H1 (cell line): ENCODE measurements around the gene STK33. TPM values are rescaled to one million over a fixed set of nuclear protein-coding genes. Genes with fewer than 3 reads are reported as not detected.

Experiments used
- CTCF ChIA-PET: fragments of 300-600 bp; sonication (Branson Sonifier 250); formaldehyde crosslinking; loops from one replicate; lab custom pipeline; 2021; ENCODE audit not compliant: partially characterized antibody; lab: Charles Lee
- POLR2A ChIA-PET: fragments of 300-600 bp; sonication (Branson Sonifier 250); formaldehyde crosslinking; loops from one replicate; lab custom pipeline; 2021; ENCODE audit warnings: inconsistent platforms; ENCODE audit not compliant: partially characterized antibody; lab: Charles Lee
- DNase-seq, 2 experiments: peaks; one replicate each; pipeline versions ENCODE4 v3.0.0 to v3.0.0-alpha.2; 2010 to 2022; ENCODE audit warnings: low spot score in 2 of 2, low read depth in 1 of 2, mixed read lengths in 1 of 2
- FAIRE-seq: peaks from 2 replicates; lab custom pipeline; 2011; peaks lifted over from hg19 to GRCh38; lab: Jason Lieb, UNC
- H2AFZ ChIP-seq: 2 replicates; pipeline ENCODE4 v1.8.1; 2012; ENCODE audit warnings: low read length, inconsistent platforms
- H2AK5ac ChIP-seq: 2 replicates; pipeline ENCODE4 v1.6.1; 2013; ENCODE audit warnings: low read depth, low read length
- H2BK120ac ChIP-seq: replicated peaks from 2 replicates; pipeline ENCODE3; 2013; ENCODE audit warnings: low read depth, low read length, inconsistent platforms
- H2BK12ac ChIP-seq: 2 replicates; pipeline ENCODE4 v1.6.1; 2013; ENCODE audit warnings: low read depth, low read length
- H2BK15ac ChIP-seq: 2 replicates; pipeline ENCODE4 v1.6.1; 2013; ENCODE audit warnings: low read length
- H2BK20ac ChIP-seq: 2 replicates; pipeline ENCODE4 v1.6.1; 2013; ENCODE audit warnings: low read length
- H2BK5ac ChIP-seq: 2 replicates; pipeline ENCODE4 v1.6.1; 2013; ENCODE audit warnings: low read depth, low read length
- H3K14ac ChIP-seq: 2 replicates; pipeline ENCODE4 v1.6.1; 2013; ENCODE audit warnings: inconsistent platforms; ENCODE audit not compliant: insufficient read length
- H3K18ac ChIP-seq: 2 replicates; pipeline ENCODE4 v1.6.1; 2013; ENCODE audit warnings: low read length; ENCODE audit errors: extremely low read depth
- H3K23ac ChIP-seq: 2 replicates; pipeline ENCODE4 v1.6.1; 2013; ENCODE audit warnings: inconsistent platforms; ENCODE audit not compliant: insufficient read length
- H3K23me2 ChIP-seq: 2 replicates; pipeline ENCODE4 v1.6.1; 2013; ENCODE audit warnings: low read depth, low read length
- H3K27ac ChIP-seq: 2 replicates; pipeline ENCODE4 v1.6.1; 2011; ENCODE audit warnings: low read depth, low read length, inconsistent platforms
- H3K27me3 ChIP-seq, 4 experiments: replicated peaks in 1 of 4; 1 replicate in 1 of 4; 2 replicates in 3 of 4; pipeline versions ENCODE4 v1.6.1 to v1.8.1; 2011 to 2013; ENCODE audit warnings: low read length in 3 of 4, mild to moderate bottlenecking in 3 of 4, inconsistent platforms in 2 of 4, mixed read lengths in 2 of 4, moderate library complexity in 1 of 4; ENCODE audit not compliant: control insufficient read depth in 3 of 4, insufficient read depth in 3 of 4; ENCODE audit errors: extremely low read depth in 1 of 4
- H3K36me3 ChIP-seq, 4 experiments: 2 replicates each; pipeline versions ENCODE4 v1.6.1 to v1.8.1; 2011 to 2013; ENCODE audit warnings: mild to moderate bottlenecking in 4 of 4, low read length in 3 of 4, moderate library complexity in 2 of 4, control low read depth in 1 of 4, inconsistent platforms in 1 of 4; ENCODE audit not compliant: insufficient read depth in 4 of 4, control insufficient read depth in 2 of 4
- H3K4ac ChIP-seq: replicated peaks from 2 replicates; pipeline ENCODE3; 2013; ENCODE audit warnings: low read length, low read depth, mixed read lengths, inconsistent platforms; ENCODE audit not compliant: insufficient read length
- H3K4me1 ChIP-seq, 4 experiments: replicated peaks in 1 of 4; 1 replicate in 1 of 4; 2 replicates in 3 of 4; pipeline versions ENCODE4 v1.6.1 to v1.8.1; 2011 to 2013; ENCODE audit warnings: low read length in 3 of 4, inconsistent platforms in 2 of 4, mixed read lengths in 1 of 4; ENCODE audit not compliant: insufficient read depth in 4 of 4, control insufficient read depth in 3 of 4
- H3K4me2 ChIP-seq, 2 experiments: 2 replicates each; pipeline versions ENCODE4 v1.6.1 to v1.8.1; 2011 to 2013; ENCODE audit warnings: low read depth in 2 of 2, low read length in 2 of 2, control low read depth in 1 of 2, inconsistent platforms in 1 of 2, mild to moderate bottlenecking in 1 of 2; ENCODE audit not compliant: insufficient read depth in 1 of 2
- H3K4me3 ChIP-seq, 4 experiments: fragments of 200-600, 300-600 bp in 1 of 4; sonication (generic), shearing (Covaris generic), sonication (Bioruptor Twin) in 1 of 4; 2 replicates each; pipeline versions ENCODE4 v1.5.1 to v1.8.1; 2011 to 2016; ENCODE audit warnings: low read length in 4 of 4, low read depth in 3 of 4, control low read depth in 2 of 4, inconsistent platforms in 2 of 4, mild to moderate bottlenecking in 2 of 4, mixed read lengths in 1 of 4, moderate library complexity in 1 of 4; ENCODE audit not compliant: insufficient read depth in 2 of 4; ENCODE audit errors: extremely low read depth in 1 of 4
- H3K56ac ChIP-seq: replicated peaks from 2 replicates; pipeline ENCODE3; 2013; ENCODE audit warnings: low read depth, mild to moderate bottlenecking, mixed read lengths, low read length, inconsistent platforms; ENCODE audit not compliant: insufficient read length
- H3K79me1 ChIP-seq: 2 replicates; pipeline ENCODE4 v1.6.1; 2013; ENCODE audit warnings: low read depth, low read length, control low read depth
- H3K79me2 ChIP-seq, 2 experiments: 2 replicates each; pipeline versions ENCODE4 v1.6.1 to v1.8.1; 2012 to 2013; ENCODE audit warnings: low read length in 2 of 2, mild to moderate bottlenecking in 2 of 2, inconsistent platforms in 1 of 2; ENCODE audit not compliant: insufficient read depth in 2 of 2, control insufficient read depth in 1 of 2
- H3K9ac ChIP-seq, 4 experiments: replicated peaks in 1 of 4; 1 replicate in 1 of 4; 2 replicates in 3 of 4; pipeline versions ENCODE4 v1.6.1 to v1.8.1; 2011 to 2013; ENCODE audit warnings: low read depth in 3 of 4, low read length in 3 of 4, control low read depth in 2 of 4, mild to moderate bottlenecking in 2 of 4, moderate library complexity in 2 of 4, inconsistent platforms in 1 of 4; ENCODE audit errors: extremely low read depth in 1 of 4
- H3K9me3 ChIP-seq, 2 experiments: 2 replicates each; pipeline versions ENCODE4 v1.6.1 to v1.8.1; 2012 to 2013; ENCODE audit warnings: mild to moderate bottlenecking in 2 of 2, moderate library complexity in 2 of 2, control low read depth in 1 of 2, inconsistent platforms in 1 of 2, low read depth in 1 of 2, low read length in 1 of 2, mixed read lengths in 1 of 2; ENCODE audit not compliant: insufficient read depth in 2 of 2
- H4K20me1 ChIP-seq, 2 experiments: replicated peaks in 1 of 2; 2 replicates each; pipeline versions ENCODE3 to v1.8.1; 2011 to 2013; ENCODE audit warnings: inconsistent platforms in 2 of 2, low read length in 2 of 2, mild to moderate bottlenecking in 1 of 2; ENCODE audit not compliant: insufficient read depth in 2 of 2, control insufficient read depth in 1 of 2
- H4K5ac ChIP-seq: 2 replicates; pipeline ENCODE4 v1.6.1; 2013; ENCODE audit warnings: low read length, low read depth, mixed read lengths, inconsistent platforms; ENCODE audit not compliant: insufficient read length
- H4K8ac ChIP-seq: 2 replicates; pipeline ENCODE4 v1.8.0; 2013; ENCODE audit warnings: mild to moderate bottlenecking, moderate library complexity, low read length, inconsistent platforms; ENCODE audit not compliant: insufficient read depth; ENCODE audit errors: extremely low read depth
- H4K91ac ChIP-seq: replicated peaks from 2 replicates; pipeline ENCODE3; 2013; ENCODE audit warnings: low read length, mixed read lengths, inconsistent platforms; ENCODE audit not compliant: insufficient read length
- JUND ChIP-seq: IDR thresholded peaks from 2 replicates; pipeline ENCODE4 v1.6.1; 2011; ENCODE audit warnings: mild to moderate bottlenecking, improper control_type of control experiment, low read length
- PHF8 ChIP-seq: fragments of 200-600 bp; sonication (generic); conservative IDR thresholded peaks from 2 replicates; pipeline ENCODE4 v1.7.1; 2012; ENCODE audit warnings: low read depth, mild to moderate bottlenecking, inconsistent platforms, low read length, moderate library complexity
- SAP30 ChIP-seq: fragments of 300-600 bp; sonication (generic); IDR thresholded peaks from 2 replicates; pipeline ENCODE4 v1.7.1; 2012; ENCODE audit warnings: low read length, moderate library complexity, mild to moderate bottlenecking, inconsistent platforms; ENCODE audit not compliant: insufficient read depth, insufficient replicate concordance
- TEAD4 ChIP-seq: IDR thresholded peaks from 2 replicates; pipeline ENCODE4 v1.6.1; 2012; ENCODE audit warnings: low read depth, low read length, inconsistent platforms, mixed read lengths
- WGBS, 2 experiments: shearing (Covaris generic) in 1 of 2; methylation state at CpG; one replicate each; pipeline versions ENCODE4 v1.1.6 to v1.1.7; 2013 to 2015; ENCODE audit warnings: low lambda C conversion rate in 2 of 2, mixed read lengths in 2 of 2, inconsistent platforms in 1 of 2, low coverage in 1 of 2, missing lambda C conversion rate in 1 of 2; ENCODE audit not compliant: insufficient replicate concordance in 2 of 2, insufficient coverage in 1 of 2, insufficient read length in 1 of 2; ENCODE audit errors: extremely low coverage in 1 of 2, missing lambda C conversion rate in 1 of 2; 5-methylcytosine and 5-hydroxymethylcytosine counted together
- polyA plus RNA-seq, 7 experiments: library from polyadenylated mRNA; depleted of rRNA in 3 of 7; stranded (reverse) in 5 of 7; unstranded in 2 of 7; fragments of >200 nt in 5 of 7; fragments of 200-250 nt in 2 of 7; gene quantifications; 1 replicate in 5 of 7; 2 replicates in 1 of 7; 4 replicates in 1 of 7; pipeline versions ENCODE4 v1.2.1 to v1.2.3, GENCODE V29; 2011 to 2013; ENCODE audit warnings: missing spikeins in 2 of 7, mixed read lengths in 2 of 7
- total RNA-seq: library from RNA; stranded (reverse); fragmentation: NEBNext Ultra II Directional; extraction: Animal tissue kit (Norgen Biotek cat#: 25700); gene quantifications from 2 replicates; pipeline ENCODE4 v1.2.1, GENCODE V29; 2021
- TF ChIP-seq, protein P1 (sequence below), 3 experiments: IDR thresholded peaks; 1 replicate in 2 of 3; 2 replicates in 1 of 3; pipeline versions ENCODE4 v1.5.1 to v1.6.1; 2011; ENCODE audit warnings: low read length in 3 of 3, mild to moderate bottlenecking in 3 of 3, inconsistent platforms in 2 of 3, low read depth in 1 of 3, moderate library complexity in 1 of 3; ENCODE audit not compliant: insufficient read depth in 1 of 3; ENCODE audit errors: control extremely low read depth in 1 of 3

Gene STK33
- total and polyA plus RNA-seq, 2 of the 8 experiments (the other 6 are each of a cell fraction or from before 2014, with no cell fraction given) = 8.8 to 25.1 TPM

DNA sequence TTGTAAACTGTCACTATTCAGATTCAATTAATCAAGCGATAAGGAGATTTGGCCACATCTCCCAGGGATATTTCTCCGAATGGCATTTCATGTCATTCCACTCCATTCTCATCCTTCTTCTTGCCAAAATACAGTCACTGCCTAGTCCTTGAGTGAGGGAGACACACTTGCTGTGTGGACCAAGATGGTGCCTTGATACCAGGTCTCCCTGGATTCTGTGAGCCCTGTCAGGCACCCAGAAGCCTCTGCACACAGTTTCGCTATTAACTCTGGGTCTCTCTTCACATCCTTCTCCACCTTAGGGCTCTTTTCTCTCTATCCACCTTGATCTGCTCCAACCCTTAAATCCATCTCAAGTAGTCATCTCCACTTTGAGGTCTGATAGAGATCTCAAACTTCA, 210.4 kb downstream of the STK33 start:
- no peak for FAIRE-seq
- CTCF ChIA-PET = interaction anchor here (0.6 to 4.1 kb wide), 10 partner anchors 9 to 290 kb away, joined by 3 to 19 read pairs (median 4); no protein-coding TSS in a partner anchor

More for the DNA sequence above, 210.4 kb downstream of the STK33 start:
- Histone ChIP-seq H3K79me2 (no peaks in the 10 kb centered on the region), H4K20me1 (peaks cover 0 to 2% of the 10 kb centered on the region in 2 experiments), H2AFZ (no peak overlapping the region), H3K36me3 (no peaks in the 10 kb centered on the region), H3K79me1 (no peaks in the 10 kb centered on the region), H3K18ac (no peak overlapping the region), H3K23ac (no peak overlapping the region), H4K5ac (no peak overlapping the region), H3K9ac (no peak overlapping the region), H3K56ac (no peak overlapping the region), H3K4me1 (peaks cover 0 to 8% (median 0%) of the 10 kb centered on the region in 4 experiments; a peak in 2 of 7 replicates), H2BK5ac (no peak overlapping the region), H2BK15ac (no peak overlapping the region), H4K8ac (no peak overlapping the region), H3K27me3 (no peaks in the 10 kb centered on the region), H3K23me2 (no peaks in the 10 kb centered on the region), H2BK120ac (no peak overlapping the region), H3K9me3 (no peaks in the 10 kb centered on the region), H3K4ac (no peak overlapping the region), H2AK5ac (no peak overlapping the region), H2BK12ac (no peak overlapping the region), H3K4me2 (no peak overlapping the region), H3K14ac (no peak overlapping the region), H4K91ac (no peak overlapping the region), H3K4me3 (no peak overlapping the region), H3K27ac (no peak overlapping the region), H2BK20ac (no peak overlapping the region)
- POLR2A ChIA-PET = interaction anchor here (1.0 kb wide), 1 partner anchor 299 kb away, joined by 4 read pairs; the partner anchor contains the start of genes RPL27A and TRIM66
- DNase-seq = no peak
- WGBS, 2 experiments = 96% methylated on average over 3 of the region's 3 CpGs; no CpG with 5 or more reads in 1 of the 2 experiments
- no peak for TF ChIP-seq SAP30
- no peak for TF ChIP-seq PHF8
- TF ChIP-seq, protein P1, sequence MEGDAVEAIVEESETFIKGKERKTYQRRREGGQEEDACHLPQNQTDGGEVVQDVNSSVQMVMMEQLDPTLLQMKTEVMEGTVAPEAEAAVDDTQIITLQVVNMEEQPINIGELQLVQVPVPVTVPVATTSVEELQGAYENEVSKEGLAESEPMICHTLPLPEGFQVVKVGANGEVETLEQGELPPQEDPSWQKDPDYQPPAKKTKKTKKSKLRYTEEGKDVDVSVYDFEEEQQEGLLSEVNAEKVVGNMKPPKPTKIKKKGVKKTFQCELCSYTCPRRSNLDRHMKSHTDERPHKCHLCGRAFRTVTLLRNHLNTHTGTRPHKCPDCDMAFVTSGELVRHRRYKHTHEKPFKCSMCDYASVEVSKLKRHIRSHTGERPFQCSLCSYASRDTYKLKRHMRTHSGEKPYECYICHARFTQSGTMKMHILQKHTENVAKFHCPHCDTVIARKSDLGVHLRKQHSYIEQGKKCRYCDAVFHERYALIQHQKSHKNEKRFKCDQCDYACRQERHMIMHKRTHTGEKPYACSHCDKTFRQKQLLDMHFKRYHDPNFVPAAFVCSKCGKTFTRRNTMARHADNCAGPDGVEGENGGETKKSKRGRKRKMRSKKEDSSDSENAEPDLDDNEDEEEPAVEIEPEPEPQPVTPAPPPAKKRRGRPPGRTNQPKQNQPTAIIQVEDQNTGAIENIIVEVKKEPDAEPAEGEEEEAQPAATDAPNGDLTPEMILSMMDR (IDR thresholded peaks at IDR 0.05; ENCODE audit: control extremely low read depth in 1 of 3, insufficient read depth in 1 of 3, low read depth in 1 of 3, low read length in 3 of 3) = no peak
- TF ChIP-seq TEAD4 = no peak
- TF ChIP-seq JUND = no peak
